ENCODE data around the gene CD83.
"Not testable (repeated sequence)": the region's sequence is repeated elsewhere in the genome, so short reads cannot be mapped to it uniquely, and the experiment has no call there.

The CD83 gene, protein sequence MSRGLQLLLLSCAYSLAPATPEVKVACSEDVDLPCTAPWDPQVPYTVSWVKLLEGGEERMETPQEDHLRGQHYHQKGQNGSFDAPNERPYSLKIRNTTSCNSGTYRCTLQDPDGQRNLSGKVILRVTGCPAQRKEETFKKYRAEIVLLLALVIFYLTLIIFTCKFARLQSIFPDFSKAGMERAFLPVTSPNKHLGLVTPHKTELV

DNA sequence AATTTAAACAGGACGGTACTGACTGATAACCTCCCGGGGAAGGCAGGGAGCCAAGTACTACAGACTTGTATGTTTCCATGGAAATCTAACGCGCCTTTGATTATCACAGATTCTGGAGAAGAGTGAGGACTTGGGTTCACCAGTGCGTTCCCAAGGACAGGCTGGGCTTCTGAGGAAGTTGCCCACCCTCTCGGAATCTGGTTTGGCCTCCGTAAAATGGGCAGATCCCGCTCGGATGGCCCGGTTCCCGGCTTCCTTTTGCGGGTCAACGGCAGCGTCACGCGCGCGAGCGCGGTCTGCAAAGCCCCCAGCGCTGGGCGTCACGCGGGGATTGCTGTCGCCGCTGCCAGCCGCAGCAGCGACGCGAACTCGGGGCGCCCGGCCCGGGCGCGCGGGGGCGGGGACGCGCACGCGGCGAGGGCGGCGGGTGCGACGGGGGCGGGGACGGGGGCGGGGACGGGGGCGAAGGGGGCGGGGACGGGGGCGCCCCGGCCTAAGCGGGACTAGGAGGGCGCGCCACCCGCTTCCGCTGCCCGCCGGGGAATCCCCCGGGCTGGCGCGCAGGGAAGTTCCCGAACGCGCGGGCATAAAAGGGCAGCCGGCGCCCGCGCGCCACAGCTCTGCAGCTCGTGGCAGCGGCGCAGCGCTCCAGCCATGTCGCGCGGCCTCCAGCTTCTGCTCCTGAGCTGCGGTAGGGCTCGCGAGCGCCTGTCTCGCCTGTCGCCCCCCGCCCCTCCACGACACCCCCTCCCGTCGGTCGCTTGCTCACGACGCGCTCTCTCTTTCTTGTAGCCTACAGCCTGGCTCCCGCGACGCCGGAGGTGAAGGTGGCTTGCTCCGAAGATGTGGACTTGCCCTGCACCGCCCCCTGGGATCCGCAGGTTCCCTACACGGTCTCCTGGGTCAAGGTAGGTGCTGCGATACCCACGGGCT, at the start of gene CD83:
TSS of gene CD83 (plus strand) at position 615 of the 933 bp plus-strand sequence. CDS start at position 655, 40 bp downstream.
- DNase-seq = no peak

DNA sequence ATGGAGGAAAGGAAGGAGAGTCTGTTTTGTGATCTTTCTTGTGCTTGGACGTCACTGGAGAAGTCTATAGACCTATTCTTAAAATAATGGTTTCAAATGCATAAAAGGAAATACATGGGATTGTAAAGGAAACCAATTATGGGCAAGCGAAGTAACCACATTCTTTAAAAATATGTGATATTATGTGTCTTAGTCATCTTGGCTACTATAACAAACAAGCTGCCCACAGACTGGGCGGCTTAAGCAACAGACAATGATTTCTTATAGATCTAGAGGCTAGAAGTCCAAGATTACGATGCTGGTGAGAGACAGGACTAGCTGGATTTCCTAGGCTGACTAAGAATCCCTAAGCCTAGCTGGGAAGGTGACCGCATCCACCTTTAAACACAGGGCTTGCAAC, 49.4 kb upstream of the CD83 start:
- no peak for DNase-seq

DNA sequence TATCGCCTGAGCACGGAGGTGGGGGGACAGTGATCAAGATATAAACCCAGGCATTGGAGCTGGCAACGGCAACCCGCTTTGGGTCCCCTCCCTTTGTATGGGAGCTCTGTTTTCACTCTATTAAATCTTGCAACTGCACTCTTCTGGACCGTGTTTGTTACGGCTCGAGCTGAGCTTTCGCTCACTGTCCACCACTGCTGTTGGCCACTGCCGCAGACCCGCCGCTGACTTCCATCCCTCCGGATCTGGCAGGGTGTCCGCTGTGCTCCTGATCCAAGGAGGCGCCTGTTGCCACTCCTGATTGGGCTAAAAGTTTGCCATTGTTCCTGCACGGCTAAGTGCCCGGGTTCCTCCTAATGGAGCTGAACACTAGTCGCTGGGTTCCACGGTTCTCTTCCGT, 48.9 kb upstream of the CD83 start:
- DNase-seq = no peak

DNA sequence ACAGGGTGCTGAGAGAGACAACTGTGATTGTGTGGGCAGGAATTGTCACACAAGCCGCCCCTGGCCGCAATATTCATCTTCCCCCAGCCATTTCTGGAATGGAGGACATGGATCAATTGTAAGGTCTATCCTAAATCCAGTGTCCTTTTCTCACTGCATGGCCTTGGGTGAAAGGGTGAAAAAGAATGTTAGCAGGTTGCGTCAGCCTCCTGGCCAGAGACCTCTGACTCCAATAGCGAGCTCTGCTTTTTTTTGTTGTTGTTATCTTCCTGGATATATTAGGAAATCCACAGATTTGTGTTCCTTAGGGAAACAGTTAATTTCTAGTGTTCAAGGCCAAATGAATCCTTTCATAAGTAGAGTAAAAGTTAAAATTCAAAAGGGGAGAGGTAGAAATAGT, 47.1 kb upstream of the CD83 start:
- DNase-seq = no peak

DNA sequence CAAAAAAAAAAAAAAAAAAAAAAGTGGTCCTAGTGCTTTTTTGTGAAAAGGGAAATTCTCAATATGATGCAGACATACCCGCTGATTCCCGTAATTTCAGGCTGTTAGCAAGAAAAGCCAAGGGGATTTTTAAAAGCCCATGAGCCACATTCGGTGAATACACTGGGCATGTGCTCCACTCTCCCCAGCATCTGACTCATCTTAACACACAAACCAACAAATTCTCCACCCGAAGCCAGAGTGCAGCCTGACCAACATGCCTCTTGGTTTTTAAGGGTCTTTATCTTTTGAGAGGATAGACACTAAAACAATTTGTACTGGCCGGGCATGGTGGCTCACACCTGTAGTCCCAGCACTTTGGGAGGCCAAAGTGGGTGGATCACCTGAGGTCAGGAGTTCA, 45.5 kb upstream of the CD83 start:
- DNase-seq = no peak

DNA sequence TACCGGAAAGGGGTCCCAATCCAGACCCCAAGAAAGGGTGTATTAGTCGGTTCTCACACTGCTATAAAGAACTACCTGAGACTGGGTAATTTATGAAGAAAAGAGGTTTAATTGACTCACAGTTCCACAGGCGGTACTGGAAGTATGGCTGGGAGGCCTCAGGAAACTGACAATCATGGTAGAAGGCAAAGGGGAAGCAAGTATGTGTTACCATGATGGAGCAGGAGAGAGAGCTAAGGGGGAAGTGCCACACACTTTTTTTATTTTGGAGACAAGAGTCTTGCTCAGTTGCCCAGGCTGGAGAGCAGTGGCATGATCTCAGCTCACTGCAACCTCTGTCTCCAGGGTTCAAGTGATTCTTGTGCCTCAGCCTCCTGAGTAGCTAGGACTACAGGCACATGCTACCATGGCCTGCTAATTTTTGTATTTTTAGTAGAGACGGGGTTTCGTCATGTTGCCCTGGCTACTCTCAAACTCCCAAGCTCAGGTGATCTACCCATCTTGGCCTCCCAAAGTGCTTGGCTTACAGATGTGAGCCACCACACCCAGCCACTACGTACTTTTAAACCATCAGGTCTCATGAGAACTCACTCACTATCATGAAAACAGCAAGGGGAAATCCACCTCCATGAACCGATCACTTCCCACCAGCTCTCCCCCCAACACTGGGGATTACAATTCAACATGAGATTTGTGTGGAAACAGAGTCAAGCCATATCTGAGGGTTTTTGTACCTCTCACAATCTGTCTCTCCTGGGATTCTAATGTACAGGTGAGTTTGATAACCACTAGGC, 43.8 kb upstream of the CD83 start:
- DNase-seq = not testable (repeated sequence)

DNA sequence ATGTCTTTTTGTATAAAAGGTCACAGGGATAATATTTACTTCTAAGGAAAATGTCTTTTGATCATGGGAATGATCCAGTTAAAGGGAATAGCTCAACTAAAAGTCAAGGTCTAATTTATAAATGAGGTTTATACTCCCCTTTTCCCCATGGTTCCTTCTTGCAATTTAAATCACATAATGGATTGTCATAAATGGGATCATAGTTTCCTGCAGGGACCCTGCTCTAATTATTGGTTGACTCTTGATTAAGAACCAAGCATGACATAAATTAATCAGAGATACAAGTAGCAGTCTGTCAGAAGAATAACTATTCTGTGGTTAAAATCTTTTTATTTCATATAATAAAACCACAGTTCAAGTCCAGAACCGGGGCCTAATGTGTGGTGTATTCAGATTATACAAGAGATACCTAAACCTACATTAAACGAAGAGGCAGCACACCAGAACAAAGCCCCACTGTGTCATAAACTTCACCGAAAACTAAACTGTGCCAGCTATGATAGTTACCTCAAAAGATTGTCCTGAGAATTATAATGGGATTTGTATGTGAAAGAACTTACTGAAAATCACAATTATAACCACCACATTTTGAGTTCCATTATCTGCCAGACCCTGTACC, 43.0 kb upstream of the CD83 start:
- no peak for DNase-seq

DNA sequence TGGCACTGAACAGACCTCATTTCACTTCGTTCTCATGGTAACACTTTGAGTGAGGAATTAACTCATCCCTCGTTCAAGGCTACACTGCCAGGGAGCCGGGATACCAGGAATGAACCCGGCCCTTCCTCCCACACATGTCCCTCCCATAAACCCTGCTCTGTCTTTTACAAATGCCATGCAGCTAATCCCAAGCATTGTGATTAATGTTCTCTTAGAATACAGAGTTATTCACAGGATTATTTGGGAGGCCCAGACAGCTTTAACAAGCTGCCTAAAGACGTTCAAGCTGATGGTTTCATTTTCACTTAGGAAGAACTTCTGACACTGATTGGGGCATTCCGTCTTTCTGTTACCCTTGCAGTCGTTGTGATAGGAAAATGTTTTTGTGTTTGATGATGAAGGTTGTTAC, 42.5 kb upstream of the CD83 start:
- DNase-seq = no peak

DNA sequence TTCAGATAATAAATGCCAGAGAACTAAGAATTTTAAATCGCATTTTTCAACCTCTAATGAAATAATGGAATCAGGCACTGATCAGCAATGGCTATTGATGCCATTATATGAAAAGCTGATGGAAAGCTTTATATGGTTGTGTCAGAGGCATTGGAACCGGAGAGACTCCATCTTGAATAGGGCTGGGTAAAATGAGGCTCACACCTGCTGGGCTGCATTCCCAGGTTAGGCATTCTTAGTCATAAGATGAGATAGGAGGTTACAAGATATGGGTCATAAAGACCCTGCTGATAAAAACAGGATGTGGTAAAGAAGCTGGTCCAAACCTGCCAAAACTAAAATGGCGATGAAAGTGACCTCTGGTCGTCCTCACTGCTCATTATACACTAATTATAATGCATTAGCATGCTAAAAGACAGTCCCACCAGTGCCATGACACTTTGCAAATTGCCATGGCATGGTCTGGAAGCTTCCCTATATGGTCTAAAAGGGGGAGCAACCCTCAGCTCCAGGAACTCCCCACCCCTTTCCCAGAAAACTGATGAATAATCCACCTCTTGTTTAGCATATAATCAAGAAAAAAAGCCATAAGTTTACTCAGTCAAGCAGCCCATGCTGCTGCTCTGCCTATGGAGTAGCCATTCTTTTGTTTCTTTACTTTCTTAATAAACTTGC, 40.2 kb upstream of the CD83 start:
- DNase-seq = no peak

DNA sequence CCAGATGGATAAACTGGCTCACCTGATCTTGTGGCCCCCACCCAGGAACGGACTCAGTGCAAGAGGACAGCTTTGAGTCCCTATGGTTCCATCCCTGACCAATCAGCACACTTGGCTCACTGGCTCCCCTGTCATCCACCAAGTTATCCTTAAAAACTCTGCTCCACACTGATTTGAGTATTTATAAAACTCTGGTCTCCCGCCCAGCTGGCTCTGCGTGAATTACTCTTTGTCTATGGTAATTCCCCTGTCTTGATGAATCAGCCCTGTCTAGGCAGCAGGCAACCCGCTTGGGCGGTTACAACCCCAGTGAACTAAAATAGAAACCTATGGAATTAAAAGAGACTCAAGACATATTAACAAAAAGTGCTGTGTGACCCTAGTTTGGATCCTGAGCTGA, 38.1 kb upstream of the CD83 start:
- no peak for DNase-seq

DNA sequence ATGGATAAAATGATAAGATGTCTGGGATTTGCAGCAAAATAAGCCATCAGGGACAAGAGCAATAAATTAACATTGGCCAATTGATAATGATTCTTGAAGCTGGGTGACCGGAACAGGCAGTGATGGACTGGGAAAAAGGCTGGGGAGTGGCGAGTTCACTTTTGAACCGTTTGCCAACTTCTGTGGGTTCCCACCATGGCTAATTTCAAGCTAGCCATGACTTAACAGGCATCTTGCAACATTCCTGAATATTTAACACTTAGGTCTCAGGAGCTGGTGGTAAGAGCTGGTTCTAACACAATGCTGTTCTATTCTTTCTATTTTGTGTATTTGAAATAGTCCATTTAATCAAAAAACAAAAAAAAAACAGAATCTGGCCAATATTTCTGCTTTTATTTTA, 37.6 kb upstream of the CD83 start:
- no peak for DNase-seq

DNA sequence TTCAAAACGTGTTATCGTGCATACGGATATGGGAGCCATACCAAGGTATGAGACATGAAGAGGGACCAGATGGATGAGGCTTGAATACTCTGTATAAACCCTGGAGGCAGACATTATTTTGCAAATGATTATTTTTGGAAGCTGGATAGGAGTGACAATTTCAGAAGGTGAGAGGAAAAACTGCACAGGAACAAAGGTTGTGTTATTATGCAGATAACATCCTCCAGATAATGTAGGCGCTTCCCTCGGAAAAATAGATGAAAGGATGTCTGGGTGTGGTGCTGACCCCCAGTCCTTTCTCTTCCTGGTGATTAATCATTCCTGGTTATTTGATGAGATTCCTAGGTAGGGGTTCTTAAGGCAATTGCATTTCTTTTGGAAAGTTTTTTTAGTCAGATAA, 36.4 kb upstream of the CD83 start:
- DNase-seq = no peak

DNA sequence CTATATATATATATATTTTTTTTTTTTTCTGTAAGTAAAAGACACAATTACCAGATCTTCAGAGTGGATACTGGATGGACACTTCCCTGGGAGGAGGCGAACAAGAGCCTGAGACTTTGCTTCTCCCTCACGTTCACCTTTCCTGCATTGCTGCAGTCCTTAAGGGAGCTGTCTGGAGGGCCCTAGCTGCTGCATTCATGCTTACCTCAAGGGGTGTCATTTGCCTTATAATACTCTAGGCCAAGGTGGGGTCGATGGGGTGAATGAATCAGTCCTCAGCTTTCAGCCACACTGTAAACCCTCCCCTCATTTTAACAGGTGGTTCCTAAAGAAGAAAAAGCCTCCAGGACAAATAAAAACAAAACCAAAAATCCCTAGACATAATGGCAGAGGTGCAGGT, 34.8 kb upstream of the CD83 start:
- DNase-seq = no peak

DNA sequence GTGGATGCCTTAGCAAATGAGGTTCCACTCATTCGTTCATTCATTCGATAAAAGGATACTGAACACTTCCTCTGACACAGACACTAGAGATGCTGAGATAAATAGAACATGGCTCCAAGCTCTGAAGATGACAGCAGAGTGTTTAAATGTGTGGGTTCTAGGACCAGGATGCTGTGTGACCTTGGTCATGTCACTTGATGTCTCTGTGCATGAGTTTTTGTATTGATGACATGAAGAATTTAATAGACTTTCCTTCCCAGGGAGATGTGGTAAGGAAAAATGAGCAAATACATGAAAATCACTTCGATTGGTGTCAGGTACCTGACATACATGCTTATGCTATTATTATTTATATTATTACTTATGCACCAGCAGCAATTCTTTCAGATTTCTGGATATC, 34.3 kb upstream of the CD83 start:
- DNase-seq = no peak

DNA sequence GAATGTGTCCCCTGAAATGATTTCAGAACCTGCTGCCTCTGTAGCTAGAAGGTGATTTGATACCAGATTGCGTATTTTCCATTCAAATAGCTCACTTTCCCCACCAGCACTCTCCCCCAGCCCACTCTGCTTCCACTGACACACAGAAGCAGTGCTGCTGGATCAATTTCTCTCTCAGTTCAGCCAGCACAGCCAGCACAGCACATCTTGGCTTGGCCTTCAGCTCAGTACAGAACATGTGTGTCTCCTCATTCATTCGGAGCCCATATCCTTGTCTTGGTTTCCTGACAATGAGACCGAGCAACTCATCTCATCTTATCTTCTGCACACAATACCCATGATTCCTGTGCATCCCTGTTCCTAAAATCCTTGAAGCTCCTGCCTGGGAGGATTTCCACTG, 33.8 kb upstream of the CD83 start:
- no peak for DNase-seq

DNA sequence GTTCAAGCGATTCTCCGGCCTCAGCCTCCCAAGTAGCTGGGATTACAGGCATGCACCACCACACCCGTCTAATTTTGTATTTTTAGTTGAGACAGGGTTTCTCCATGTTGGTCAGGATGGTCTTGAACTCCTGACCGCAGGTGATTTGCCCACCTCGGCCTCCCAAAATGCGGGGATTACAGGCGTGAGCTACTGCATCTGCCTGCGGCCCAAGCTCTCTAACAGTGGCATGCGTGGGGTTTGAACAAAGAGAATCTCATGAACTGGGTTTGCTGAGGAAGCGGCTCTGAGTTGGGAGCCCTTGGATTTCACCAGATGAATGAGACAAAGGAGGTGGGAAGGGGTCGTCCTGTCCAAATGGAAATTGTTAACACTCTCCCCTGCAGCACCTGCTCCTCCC, 33.2 kb upstream of the CD83 start:
- DNase-seq = no peak

DNA sequence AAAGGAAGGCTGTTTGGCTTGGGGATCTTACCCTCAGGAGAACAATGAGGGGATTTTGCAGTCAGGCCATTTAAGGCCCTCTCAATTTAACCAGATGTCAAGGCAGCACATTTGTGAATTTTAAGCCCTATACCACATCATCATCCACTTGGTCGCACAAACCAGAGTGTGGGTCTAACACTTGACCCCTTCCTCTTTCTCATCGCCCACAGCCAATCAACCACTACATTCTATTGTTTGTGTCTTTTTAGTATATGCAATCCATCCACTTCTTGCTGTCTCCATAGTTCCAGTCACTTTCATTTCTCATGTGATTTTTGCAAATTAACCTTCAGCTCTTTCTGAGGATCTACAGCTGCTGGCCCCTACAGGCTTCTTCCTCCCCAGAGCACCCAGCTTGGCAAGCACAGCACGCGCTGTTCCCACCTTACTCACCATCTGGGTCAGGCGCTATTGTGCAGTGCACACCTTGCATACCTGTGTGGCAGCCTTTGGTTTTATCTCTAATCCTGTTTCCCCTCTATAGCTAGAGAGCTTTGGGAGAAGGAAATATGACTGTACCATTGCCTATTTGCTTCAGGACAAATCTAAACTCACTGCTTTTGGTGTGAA, 32.3 kb upstream of the CD83 start:
- DNase-seq = no peak

DNA sequence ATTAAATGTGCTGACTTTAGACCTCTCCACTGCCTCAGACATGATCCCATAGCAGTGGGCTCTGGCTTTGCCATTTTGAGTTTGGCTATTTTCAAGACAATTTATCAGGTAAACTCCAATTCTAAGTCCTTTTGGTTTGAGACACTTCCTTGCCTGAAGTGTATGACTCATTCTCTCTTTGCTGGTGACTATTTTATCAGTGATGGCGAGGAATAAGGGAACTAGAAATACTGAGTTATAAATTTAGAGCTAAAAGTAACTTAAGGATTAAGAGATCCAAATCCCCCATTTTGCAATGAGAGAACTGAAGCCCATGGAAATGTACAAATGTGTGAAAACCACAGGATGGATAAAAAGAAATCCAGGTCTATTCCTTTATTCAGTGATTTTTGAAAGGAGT, 30.9 kb upstream of the CD83 start:
- DNase-seq = no peak

DNA sequence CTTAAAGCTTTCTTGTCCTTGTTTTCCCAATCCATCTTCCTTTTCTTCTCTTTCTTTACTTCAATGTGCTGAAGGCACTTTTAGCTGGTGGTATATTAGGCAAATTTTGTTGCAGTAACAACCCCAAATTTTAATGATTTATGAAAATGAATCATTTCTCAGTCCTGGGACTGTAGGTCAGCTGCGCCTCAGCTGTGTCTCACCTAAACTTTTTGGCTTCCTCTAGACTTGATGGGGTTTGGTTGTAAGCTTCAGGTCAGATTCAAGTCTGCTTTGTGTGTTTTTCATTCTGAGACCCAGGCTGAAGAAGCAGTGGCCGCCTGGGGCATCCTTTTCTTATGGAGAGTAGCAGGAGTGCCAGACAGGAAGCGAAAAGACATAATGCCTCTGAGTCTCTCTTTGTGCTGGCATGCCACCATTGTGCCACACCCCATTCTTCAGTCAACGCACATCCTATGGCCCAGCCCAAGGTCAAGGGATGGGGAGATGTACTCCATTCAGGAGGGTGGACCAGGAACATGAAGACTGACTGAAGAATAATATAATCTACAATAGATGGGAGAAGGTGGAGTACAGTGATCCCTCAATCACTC, 28.9 kb upstream of the CD83 start:
- no peak for DNase-seq

DNA sequence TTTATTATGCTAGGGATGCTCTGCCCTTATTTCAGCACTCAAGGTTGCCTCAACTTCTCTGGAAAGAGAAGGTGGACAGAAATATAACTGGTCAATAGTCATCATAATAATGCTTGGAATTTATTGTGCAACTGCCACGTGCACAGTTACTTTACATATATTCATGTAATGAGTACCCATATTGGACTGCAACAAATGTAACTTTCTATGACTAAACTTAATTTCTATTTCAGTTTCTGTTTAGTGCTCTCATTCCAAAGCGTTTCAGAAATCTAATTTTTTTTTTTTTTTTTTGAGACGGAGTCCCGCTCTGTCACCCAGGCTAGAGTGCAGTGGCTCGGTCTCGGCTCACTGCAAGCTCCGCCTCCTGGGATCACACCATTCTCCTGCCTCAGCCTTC, 28.3 kb upstream of the CD83 start:
- no peak for DNase-seq

DNA sequence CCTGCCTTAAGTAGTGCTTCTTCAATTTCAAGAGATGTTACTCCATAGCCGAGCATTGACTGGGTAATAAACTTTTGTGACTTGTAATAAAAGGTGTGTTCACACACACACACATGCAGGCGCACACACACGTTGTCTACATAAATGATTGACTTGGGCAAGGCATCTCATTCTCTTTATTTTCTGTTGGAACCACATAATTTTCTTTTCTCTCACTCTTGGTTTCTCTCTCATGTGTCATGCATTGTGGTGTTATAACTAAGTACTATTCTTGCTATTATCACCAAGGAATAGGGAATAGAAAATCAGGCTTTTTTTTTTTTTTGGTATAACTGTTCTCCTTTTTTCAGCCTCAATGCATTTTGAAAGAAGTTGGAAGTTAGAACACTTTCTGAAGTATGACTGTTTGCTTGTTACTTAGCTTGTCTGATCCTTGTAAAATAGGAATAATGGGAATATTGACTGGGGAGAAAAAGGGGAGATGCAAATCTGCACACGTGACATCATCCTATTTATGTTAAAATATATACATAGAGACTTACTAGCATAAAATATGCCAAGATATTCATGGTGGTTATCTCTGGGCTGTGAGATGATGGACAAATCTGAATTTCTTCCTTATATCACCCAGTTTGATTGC, 26.1 kb upstream of the CD83 start:
- DNase-seq = no peak
